Activated CD4-positive, CD25-positive, alpha-beta regulatory T cell (primary cell): ENCODE measurements around the gene AHNAK.
"Not testable (repeated sequence)": the region's sequence is repeated elsewhere in the genome, so short reads cannot be mapped to it uniquely, and the experiment has no call there.

ENCODE experiments used
- DNase-seq, 4 experiments: peaks; one replicate each; lab custom pipeline; 2025; lab: John Stamatoyannopoulos, UW

AHNAK gene

GRCh38 chr11:62386083-62386482 lies 160.5 kb downstream of the AHNAK start:
- not testable (repeated sequence) for DNase-seq

GRCh38 chr11:62383822-62384221 lies 162.8 kb downstream of the AHNAK start:
- no peak for DNase-seq
